Prostate gland (tissue), 2 donors: Measurements from ENCODE around the gene SKAP2.

ENCODE experiments used
- CTCF ChIP-seq, 4 experiments: fragments of 200-600 bp in 2 of 4; fragments of 450-650 bp in 2 of 4; sonication (generic) in 2 of 4; IDR thresholded peaks; 1 replicate in 3 of 4; 2 replicates in 1 of 4; pipeline ENCODE4 v1.5.1; 2016 to 2019; ENCODE audit warnings: antibody characterized with exemption in 4 of 4, mild to moderate bottlenecking in 2 of 4, moderate library complexity in 2 of 4
- POLR2A ChIP-seq: fragments of 450-650 bp; IDR thresholded peaks from one replicate; pipeline ENCODE4 v1.6.1; 2016; ENCODE audit warnings: antibody characterized with exemption, mild to moderate bottlenecking
- POLR2AphosphoS5 ChIP-seq: sonication (generic); formaldehyde crosslinking; IDR thresholded peaks from one replicate; pipeline ENCODE4 v1.6.1; 2017; ENCODE audit warnings: antibody characterized with exemption

- TF ChIP-seq CTCF (IDR thresholded peaks at IDR 0.05) (no peak), POLR2A (no peak), POLR2AphosphoS5 (no peak)
These were observed 167.4 kb downstream of the SKAP2 start for GRCh38 chr7:26696978-26697377.
